ENCODE measurements around the gene CLEC16A.
"Not testable (repeated sequence)": the region's sequence is repeated elsewhere in the genome, so short reads cannot be mapped to it uniquely, and the experiment has no call there.

CLEC16A gene

GRCh38 chr16:10941127-10941933 is 3.0 kb upstream of the CLEC16A start:
- no peak for DNase-seq

DNA sequence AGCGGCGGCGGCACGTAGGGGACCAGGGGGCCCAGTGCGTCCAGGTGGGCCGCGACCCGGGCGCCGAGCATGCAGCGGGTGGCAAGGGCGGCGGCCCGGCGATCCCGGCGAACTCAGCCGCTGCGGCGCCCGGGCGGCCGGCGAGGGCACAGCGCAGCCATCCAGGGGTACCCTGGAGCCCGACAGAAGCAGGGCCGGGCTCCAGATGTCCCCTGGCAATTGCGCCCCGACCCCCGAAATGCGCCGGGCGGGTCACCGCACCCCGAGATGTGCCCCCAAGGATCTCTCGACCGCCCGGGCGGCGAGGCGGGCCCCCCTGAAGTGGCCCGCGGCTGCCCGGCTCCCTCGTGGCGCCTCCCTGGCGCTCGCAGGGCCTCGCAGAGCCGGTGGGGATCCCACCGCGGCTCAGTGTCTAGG is 2.4 kb upstream of the CLEC16A start:
- DNase-seq, result not testable (repeated sequence)

- DNase-seq, result peak; percentile 81
Measured at GRCh38 chr16:10942352-10943063, 1.9 kb upstream of the CLEC16A start, which contains the start of gene DEXI. TSS of gene DEXI (minus strand) at chr16:10942468. CDS start at chr16:10942005, 463 bp downstream.

GRCh38 chr16:10943064-10943353 is 1.4 kb upstream of the CLEC16A start:
- DNase-seq, result peak; percentile 36

- no peak for DNase-seq
Measured at GRCh38 chr16:10945065-10945787, 862 bp downstream of the CLEC16A start.

DNA sequence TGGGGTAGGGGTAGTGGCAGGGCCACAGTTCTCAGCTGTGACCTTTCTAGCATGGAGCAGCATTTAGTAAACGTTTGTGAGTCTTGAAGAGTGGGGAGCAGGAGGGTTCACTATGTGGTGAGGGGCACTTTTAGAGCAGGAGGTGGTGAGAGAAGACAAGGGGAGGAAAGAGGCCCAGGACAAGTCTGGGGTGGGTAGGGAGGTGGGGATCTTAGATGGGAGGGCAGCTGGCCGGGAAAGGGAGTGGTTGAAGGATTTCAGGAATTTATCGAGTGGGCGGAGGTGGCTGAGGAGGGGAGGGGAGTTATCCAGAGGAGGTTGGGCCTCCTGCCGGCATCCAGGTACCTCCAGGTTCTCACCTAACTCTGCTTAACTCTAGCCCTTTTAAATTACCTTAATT is 1.9 kb downstream of the CLEC16A start:
- DNase-seq, result no peak

GRCh38 chr16:10947211-10947787 is 2.9 kb downstream of the CLEC16A start:
- no peak for DNase-seq

DNA sequence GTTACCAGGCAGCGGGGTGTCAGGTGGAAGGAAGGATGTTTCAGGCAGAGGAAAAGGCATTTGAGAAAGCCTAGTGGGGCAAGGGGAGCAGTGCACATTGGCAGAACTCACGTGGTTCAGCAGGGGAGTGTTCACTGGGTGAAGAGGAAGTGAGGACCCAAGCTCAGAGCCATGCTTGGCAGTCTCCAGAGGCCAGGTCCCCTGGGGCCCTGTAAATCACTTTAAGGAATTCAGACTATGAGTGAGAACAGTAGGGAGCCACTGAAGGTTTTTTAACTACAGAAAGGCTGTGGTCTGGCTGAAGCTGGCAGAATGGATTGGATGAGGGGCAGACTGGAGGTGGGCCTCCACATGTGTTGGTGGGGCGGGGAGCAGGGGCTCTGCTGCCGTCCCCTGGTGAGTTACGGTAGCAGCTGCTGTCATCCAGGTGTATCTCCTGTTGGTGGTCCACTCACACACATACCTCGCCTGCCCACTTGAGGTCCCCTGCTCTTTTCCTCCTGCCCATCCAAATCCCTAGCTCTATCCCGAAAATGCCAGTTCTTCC is 5.1 kb downstream of the CLEC16A start:
- DNase-seq, result no peak

DNA sequence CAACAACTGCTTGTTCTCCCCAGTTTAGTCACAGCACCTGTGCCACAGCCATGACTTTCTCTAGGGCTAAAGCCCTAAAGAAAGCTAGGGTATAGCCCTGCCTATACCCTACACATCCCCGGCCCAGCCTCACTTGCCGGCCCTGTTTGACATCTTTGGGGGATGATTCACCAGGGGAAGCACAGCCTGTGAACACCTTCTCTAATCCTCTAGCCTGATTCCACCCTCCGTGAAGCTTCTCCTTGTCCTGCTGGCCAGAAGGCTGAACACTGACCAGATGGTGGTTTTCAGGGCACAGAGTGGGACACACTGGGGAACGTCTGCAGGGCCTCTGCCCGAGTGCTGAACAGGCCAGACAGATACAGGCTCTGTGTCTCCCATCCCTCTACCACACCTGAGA is 6.0 kb downstream of the CLEC16A start:
- no peak for DNase-seq

- no peak for DNase-seq
Measured at GRCh38 chr16:10951026-10951425, 6.7 kb downstream of the CLEC16A start.

DNA sequence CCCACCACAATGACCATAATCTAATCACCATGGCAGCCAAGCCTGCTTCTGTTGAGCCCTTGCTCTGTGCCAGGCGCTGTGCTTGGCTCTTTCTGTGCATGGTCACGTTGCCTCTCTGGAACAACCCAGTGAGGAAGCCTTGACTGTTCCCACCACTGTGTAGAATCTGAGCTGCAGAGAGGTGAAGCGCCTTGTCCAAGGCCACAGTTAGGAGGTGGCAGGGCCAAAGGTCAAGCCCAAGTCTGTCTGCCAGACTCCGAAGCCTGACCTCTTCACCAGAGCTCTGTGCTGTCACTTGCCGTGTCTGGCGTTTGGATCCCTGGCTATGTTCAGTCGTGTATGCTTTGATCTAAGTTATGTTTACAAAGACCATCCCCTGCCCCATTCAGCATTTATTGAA is 10.5 kb downstream of the CLEC16A start:
- DNase-seq, result no peak

GRCh38 chr16:10957771-10958482 is 13.6 kb downstream of the CLEC16A start:
- no peak for DNase-seq

- DNase-seq, result no peak
Measured at GRCh38 chr16:10959161-10959560, 14.8 kb downstream of the CLEC16A start.

DNA sequence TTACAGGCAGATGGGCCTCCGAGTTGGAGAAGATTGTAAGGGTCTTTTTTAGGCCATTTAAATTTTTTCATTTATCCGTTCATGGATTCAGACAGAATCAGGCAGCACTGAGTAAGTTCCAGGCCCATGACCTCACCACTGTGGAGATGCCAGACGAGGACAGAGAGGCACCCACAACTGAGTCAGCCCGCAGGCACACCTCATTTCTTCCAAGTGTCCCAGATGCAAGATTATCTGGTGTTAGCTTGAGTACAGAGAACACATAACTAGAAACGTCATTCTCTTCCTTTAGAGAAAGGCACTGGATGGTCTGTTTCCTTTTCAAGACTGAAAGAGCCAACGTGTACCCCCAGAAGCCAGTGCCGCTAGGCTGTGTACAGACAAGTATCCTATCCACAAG is 16.9 kb downstream of the CLEC16A start:
- no peak for DNase-seq

- peak; percentile 83 for DNase-seq
Measured at GRCh38 chr16:10964039-10964890, 19.9 kb downstream of the CLEC16A start.

DNA sequence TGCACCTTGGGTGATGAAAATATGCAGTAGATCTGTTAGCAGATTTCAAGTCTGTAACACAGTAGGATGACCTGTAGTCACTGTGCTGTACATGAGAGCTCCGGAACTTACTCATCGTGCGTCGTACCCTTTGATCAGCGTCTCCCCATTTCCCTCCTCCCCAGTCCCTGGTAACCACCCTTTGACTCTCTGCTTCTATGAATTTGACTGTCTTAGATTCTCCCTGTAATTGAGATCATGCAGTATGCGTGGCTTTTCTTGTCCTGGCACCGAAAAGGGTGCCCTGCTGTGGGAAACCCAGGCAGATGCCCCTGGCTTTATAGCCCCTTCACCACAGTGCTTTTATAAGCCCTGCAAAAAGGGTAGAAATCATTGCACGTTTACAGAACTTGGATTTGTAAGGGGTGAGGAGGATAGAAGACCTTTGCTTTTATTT is 20.5 kb downstream of the CLEC16A start:
- no peak for DNase-seq

DNA sequence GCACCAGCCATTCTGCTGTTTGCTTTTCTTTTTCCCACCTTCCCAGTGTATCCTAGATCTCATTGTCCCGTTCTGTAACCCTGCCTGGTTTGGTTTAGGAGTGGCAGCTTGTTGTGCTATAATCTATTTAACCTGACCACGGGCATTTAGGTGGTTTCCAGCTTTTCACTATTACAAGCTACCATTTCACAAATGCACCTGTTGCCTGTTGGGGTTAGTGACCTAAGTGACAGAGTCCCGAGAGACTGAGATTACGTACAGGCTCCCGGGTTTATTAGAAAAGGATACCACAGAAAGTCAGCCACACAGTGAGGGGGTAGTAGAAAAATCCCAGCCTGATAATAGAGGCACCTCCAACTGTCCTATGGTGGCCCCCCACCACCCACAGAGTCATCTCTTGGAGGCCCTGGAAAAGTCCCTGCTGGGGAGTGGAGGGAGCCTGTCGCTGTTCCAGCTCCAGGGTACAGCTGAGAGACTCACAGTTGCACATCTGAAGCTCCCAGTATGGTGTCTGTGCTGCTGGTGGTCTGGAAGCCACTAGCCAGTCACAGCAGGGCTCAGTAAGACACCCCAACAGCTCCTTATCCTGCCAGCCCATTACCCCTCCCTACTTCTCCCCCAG is 21.2 kb downstream of the CLEC16A start:
- DNase-seq, result no peak

- no peak for DNase-seq
Measured at GRCh38 chr16:10966129-10966528, 21.8 kb downstream of the CLEC16A start.

GRCh38 chr16:10966559-10966958 is 22.2 kb downstream of the CLEC16A start:
- not testable (repeated sequence) for DNase-seq

GRCh38 chr16:10967986-10968385 is 23.6 kb downstream of the CLEC16A start:
- DNase-seq, result no peak

DNA sequence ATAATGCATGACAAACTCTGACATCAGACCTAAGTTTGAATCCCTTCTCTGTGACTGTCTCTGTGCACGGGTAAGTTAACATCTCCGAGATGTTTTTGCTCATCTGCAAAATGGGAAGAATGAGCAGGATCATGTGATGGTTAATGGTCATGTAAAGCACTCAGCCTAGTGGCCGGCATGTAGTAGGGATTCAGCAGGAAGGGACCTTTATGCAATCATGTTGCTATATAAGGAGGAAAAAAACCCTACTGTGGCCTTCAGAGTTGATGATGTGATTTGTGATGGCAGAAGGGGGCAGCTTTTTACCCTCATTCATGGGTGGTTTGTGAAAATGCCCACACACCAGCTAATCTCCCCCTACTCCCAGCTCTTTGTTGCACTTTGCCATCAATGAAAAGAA is 24.1 kb downstream of the CLEC16A start:
- DNase-seq, result no peak

Measured in DMS79 treated with DMSO at 0.1 percent for 48 hours (cell line).